Brain microvascular endothelial cell (primary cell): ENCODE results near the gene LPCAT3.
A peak's percentile ranks its signal among the peaks of the same experiment; 100 is the strongest.

Experiments
- DNase-seq: peaks from one replicate; pipeline ENCODE4 v3.0.0-alpha.2; 2020
- H3K27ac ChIP-seq: fragments of 250-450 bp; sonication (Bioruptor Pico); 2 replicates; pipeline ENCODE4 v1.5.1; 2020; ENCODE audit warnings: mild to moderate bottlenecking, moderate library complexity
- H3K27me3 ChIP-seq: fragments of 250-450 bp; sonication (Bioruptor Pico); replicated peaks from 2 replicates; pipeline ENCODE4 v1.5.1; 2020; ENCODE audit warnings: mild to moderate bottlenecking
- H3K36me3 ChIP-seq: fragments of 250-450 bp; sonication (Bioruptor Pico); replicated peaks from 2 replicates; pipeline ENCODE4 v1.5.1; 2020; ENCODE audit warnings: mild to moderate bottlenecking
- H3K4me3 ChIP-seq: 2 replicates; pipeline ENCODE4 v1.5.1; 2011; ENCODE audit warnings: low read depth, mild to moderate bottlenecking, control low read depth, low read length, moderate library complexity
- in situ Hi-C: cut with HindIII; loops from 2 replicates; pipeline ENCODE4 v1.10.0; 2017; ENCODE audit warnings: low sequenced_read_pairs, low pct_ligation_motif_present
- TF ChIP-seq, protein P1 (sequence below): IDR thresholded peaks from 2 replicates; pipeline ENCODE4 v1.5.1; 2011; ENCODE audit warnings: low read depth, mild to moderate bottlenecking, moderate library complexity, low read length, control low read depth, inconsistent platforms; ENCODE audit errors: missing control alignments

LPCAT3 gene

GRCh38 chr12:6952121-6952862 lies 66.0 kb downstream of the LPCAT3 start:
- in situ Hi-C loops = no loop called here
- H3K27ac ChIP-seq = no peak overlapping the region
- no peak for DNase-seq
- TF ChIP-seq, protein P1, sequence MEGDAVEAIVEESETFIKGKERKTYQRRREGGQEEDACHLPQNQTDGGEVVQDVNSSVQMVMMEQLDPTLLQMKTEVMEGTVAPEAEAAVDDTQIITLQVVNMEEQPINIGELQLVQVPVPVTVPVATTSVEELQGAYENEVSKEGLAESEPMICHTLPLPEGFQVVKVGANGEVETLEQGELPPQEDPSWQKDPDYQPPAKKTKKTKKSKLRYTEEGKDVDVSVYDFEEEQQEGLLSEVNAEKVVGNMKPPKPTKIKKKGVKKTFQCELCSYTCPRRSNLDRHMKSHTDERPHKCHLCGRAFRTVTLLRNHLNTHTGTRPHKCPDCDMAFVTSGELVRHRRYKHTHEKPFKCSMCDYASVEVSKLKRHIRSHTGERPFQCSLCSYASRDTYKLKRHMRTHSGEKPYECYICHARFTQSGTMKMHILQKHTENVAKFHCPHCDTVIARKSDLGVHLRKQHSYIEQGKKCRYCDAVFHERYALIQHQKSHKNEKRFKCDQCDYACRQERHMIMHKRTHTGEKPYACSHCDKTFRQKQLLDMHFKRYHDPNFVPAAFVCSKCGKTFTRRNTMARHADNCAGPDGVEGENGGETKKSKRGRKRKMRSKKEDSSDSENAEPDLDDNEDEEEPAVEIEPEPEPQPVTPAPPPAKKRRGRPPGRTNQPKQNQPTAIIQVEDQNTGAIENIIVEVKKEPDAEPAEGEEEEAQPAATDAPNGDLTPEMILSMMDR = no peak
- H3K36me3 ChIP-seq = no peaks in the 10 kb centered on the region
- no peaks in the 10 kb centered on the region for H3K27me3 ChIP-seq
- H3K4me3 ChIP-seq = no peak overlapping the region

- H3K36me3 ChIP-seq = no peaks in the 10 kb centered on the region
- H3K4me3 ChIP-seq = no peak overlapping the region
- in situ Hi-C loops = no loop called here
- DNase-seq = no peak
- TF ChIP-seq, protein P1 = no peak
- no peaks in the 10 kb centered on the region for H3K27me3 ChIP-seq
- H3K27ac ChIP-seq = no peak overlapping the region
These were observed 66.6 kb downstream of the LPCAT3 start for GRCh38 chr12:6951551-6952120.

GRCh38 chr12:6950811-6951540 lies 67.3 kb downstream of the LPCAT3 start, which contains the start of gene PTPN6:
Gene PTPN6 (plus strand): TSS chr12:6951356. CDS start chr12:6951513, 157 bp downstream.
- no peak within 1 kb of the TSS for H3K4me3 ChIP-seq
- H3K27me3 ChIP-seq = no peaks in the 10 kb centered on the region
- no peaks in the 10 kb centered on the region for H3K36me3 ChIP-seq
- DNase-seq = no peak
- in situ Hi-C loops = no loop called here
- H3K27ac ChIP-seq = no peak within 1 kb of the TSS
- TF ChIP-seq, protein P1 = no peak

GRCh38 chr12:6950401-6950801 lies 67.9 kb downstream of the LPCAT3 start:
- peaks cover 2% of the 10 kb centered on the region for H3K36me3 ChIP-seq
- no peak for DNase-seq
- no peaks in the 10 kb centered on the region for H3K27me3 ChIP-seq
- no peak overlapping the region for H3K4me3 ChIP-seq
- TF ChIP-seq, protein P1 = peak; percentile 57
- in situ Hi-C loops = no loop called here
- no peak overlapping the region for H3K27ac ChIP-seq

- Histone ChIP-seq H3K36me3 (peaks cover 2% of the 10 kb centered on the region), H3K27ac (no peak overlapping the region), H3K27me3 (no peaks in the 10 kb centered on the region), H3K4me3 (no peak overlapping the region)
- TF ChIP-seq, protein P1 = peak; percentile 15
- no peak for DNase-seq
- in situ Hi-C loops = no loop called here
These were observed 69.2 kb downstream of the LPCAT3 start for GRCh38 chr12:6948873-6949594.
